Thoracic aorta (tissue), 2 donors: ENCODE measurements around the gene FAM53C. TPM values are rescaled to one million over a fixed set of nuclear protein-coding genes. Genes with fewer than 3 reads are reported as not detected.

Source experiments
- ATAC-seq: fragments of 150-250 bp; one replicate; pipeline ENCODE4 v1.8.0; 2017; ENCODE audit warnings: low read depth; ENCODE audit not compliant: insufficient number of reproducible peaks, low FRiP score
- DNase-seq: peaks from one replicate; pipeline ENCODE4 v3.0.0-alpha.2; 2020; ENCODE audit warnings: low spot score
- H3K27ac ChIP-seq, 2 donors: fragments of 200-600 bp; sonication (generic); 1 replicate in 1 of 2; 2 replicates in 1 of 2; pipeline ENCODE4 v1.5.1; 2016; ENCODE audit warnings: mild to moderate bottlenecking in 2 of 2, moderate library complexity in 2 of 2
- H3K27me3 ChIP-seq: fragments of 200-600 bp; sonication (generic); replicated peaks from 2 replicates; pipeline ENCODE4 v1.6.0; 2016; ENCODE audit warnings: mild to moderate bottlenecking; ENCODE audit not compliant: insufficient read depth
- H3K36me3 ChIP-seq: fragments of 200-600 bp; sonication (generic); one replicate; pipeline ENCODE4 v1.5.1; 2016
- H3K4me1 ChIP-seq, 2 donors: fragments of 200-600 bp; sonication (generic); 1 replicate in 1 of 2; 2 replicates in 1 of 2; pipeline versions ENCODE4 v1.5.1 to v1.6.0; 2016; ENCODE audit warnings: low read depth in 2 of 2, mild to moderate bottlenecking in 1 of 2; ENCODE audit not compliant: control insufficient read depth in 1 of 2
- H3K4me3 ChIP-seq: fragments of 200-600 bp; sonication (generic); 2 replicates; pipeline ENCODE4 v1.5.1; 2016; ENCODE audit warnings: mild to moderate bottlenecking
- H3K9me3 ChIP-seq: fragments of 200-600 bp; sonication (generic); 2 replicates; pipeline ENCODE4 v1.5.1; 2016
- total RNA-seq, 2 donors: library from RNA; depleted of rRNA; stranded (reverse); fragments of >200 nt; gene quantifications; one replicate each; pipeline versions ENCODE4 v1.1.0 to v1.2.3, GENCODE V29; 2016
- TF ChIP-seq, protein P1 (sequence below): fragments of 200-600 bp; sonication (generic); IDR thresholded peaks from one replicate; pipeline ENCODE4 v1.5.1; 2019; ENCODE audit warnings: antibody characterized with exemption

Gene FAM53C
- total RNA-seq, 2 donors from 2014 or later = 22.6 to 24.9 TPM

DNA sequence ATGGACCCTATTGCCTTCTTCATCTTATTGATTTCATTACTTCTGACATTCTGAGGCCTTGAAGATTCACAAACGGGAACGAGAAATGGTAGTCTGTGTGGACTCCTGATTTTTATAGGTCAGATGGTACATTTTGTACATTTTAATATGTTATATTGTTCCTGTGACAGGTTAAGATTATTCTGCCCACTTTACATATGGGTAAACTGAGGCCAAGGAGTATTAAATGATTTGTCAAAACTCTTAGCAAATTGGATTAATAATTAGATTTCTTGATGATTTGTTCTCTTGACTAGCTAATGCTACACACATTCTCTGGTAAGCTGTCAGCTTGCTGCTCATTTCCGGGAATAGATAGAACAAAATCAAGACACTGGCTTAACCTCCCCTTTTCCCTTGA lies 1.9 kb downstream of the FAM53C start:
- no peaks in the 10 kb centered on the region for H3K9me3 ChIP-seq
- no peaks in the 10 kb centered on the region for H3K27me3 ChIP-seq
- H3K4me1 ChIP-seq = peaks cover 10 to 18% of the 10 kb centered on the region in 2 donors
- H3K4me3 ChIP-seq = peak overlapping the region; percentile 89
- H3K36me3 ChIP-seq = peaks cover 10% of the 10 kb centered on the region
- H3K27ac ChIP-seq = no peak overlapping the region
- ATAC-seq (no peak), DNase-seq (no peak)
- TF ChIP-seq, protein P1, sequence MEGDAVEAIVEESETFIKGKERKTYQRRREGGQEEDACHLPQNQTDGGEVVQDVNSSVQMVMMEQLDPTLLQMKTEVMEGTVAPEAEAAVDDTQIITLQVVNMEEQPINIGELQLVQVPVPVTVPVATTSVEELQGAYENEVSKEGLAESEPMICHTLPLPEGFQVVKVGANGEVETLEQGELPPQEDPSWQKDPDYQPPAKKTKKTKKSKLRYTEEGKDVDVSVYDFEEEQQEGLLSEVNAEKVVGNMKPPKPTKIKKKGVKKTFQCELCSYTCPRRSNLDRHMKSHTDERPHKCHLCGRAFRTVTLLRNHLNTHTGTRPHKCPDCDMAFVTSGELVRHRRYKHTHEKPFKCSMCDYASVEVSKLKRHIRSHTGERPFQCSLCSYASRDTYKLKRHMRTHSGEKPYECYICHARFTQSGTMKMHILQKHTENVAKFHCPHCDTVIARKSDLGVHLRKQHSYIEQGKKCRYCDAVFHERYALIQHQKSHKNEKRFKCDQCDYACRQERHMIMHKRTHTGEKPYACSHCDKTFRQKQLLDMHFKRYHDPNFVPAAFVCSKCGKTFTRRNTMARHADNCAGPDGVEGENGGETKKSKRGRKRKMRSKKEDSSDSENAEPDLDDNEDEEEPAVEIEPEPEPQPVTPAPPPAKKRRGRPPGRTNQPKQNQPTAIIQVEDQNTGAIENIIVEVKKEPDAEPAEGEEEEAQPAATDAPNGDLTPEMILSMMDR = no peak

DNA sequence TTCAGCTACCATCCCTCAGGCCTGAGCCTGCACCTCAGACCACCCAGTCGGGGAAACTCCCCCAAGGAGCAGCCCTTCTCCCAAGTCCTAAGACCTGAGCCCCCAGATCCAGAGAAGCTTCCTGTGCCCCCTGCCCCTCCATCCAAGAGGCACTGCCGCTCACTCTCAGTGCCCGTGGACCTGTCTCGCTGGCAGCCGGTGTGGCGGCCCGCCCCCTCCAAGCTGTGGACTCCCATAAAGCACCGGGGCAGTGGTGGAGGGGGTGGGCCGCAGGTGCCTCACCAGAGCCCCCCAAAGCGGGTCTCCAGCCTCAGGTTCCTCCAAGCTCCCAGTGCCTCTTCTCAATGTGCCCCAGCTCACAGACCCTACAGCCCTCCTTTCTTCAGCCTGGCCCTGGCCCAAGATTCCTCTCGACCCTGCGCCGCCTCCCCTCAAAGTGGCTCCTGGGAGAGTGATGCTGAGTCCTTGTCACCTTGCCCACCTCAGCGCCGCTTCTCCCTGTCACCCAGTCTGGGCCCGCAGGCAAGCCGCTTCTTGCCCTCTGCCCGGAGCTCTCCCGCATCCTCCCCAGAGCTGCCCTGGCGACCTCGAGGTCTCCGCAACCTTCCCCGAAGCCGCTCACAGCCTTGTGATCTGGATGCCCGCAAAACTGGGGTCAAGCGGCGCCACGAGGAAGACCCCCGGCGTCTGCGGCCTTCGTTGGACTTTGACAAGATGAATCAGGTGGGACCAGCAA lies 7.0 kb downstream of the FAM53C start:
- peaks cover 15 to 20% of the 10 kb centered on the region in 2 donors for H3K4me1 ChIP-seq
- TF ChIP-seq, protein P1 = no peak
- no peak overlapping the region for H3K4me3 ChIP-seq
- H3K9me3 ChIP-seq = no peaks in the 10 kb centered on the region
- H3K27me3 ChIP-seq = no peaks in the 10 kb centered on the region
- H3K36me3 ChIP-seq = peaks cover 41% of the 10 kb centered on the region
- no peak overlapping the region for H3K27ac ChIP-seq
- ATAC-seq = no peak
- DNase-seq = no peak

DNA sequence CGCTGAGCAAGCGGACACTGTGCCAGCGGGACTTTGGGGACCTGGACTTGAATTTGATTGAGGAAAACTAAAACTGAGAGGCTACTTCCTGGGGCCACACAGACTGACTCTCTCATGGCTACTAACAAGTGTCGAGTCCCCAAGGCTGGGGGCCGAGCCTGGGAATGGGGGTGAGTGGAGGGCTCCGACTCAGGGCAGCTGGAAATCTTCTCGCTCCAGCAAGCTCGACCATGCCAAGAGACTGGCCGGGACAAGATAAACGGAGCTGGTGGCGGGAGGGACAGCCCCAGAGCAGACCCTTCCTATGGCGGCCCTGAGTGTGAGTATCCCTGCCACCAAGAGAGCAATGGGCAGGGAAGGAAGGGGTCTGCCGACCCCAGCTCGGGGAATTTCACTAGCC lies 8.8 kb downstream of the FAM53C start:
- ATAC-seq (no peak), DNase-seq (no peak)
- TF ChIP-seq, protein P1 = no peak
- no peaks in the 10 kb centered on the region for H3K9me3 ChIP-seq
- no peak overlapping the region for H3K27ac ChIP-seq
- no peaks in the 10 kb centered on the region for H3K27me3 ChIP-seq
- H3K36me3 ChIP-seq = peaks cover 41% of the 10 kb centered on the region
- H3K4me1 ChIP-seq = peaks cover 23 to 30% of the 10 kb centered on the region in 2 donors
- no peak overlapping the region for H3K4me3 ChIP-seq

DNA sequence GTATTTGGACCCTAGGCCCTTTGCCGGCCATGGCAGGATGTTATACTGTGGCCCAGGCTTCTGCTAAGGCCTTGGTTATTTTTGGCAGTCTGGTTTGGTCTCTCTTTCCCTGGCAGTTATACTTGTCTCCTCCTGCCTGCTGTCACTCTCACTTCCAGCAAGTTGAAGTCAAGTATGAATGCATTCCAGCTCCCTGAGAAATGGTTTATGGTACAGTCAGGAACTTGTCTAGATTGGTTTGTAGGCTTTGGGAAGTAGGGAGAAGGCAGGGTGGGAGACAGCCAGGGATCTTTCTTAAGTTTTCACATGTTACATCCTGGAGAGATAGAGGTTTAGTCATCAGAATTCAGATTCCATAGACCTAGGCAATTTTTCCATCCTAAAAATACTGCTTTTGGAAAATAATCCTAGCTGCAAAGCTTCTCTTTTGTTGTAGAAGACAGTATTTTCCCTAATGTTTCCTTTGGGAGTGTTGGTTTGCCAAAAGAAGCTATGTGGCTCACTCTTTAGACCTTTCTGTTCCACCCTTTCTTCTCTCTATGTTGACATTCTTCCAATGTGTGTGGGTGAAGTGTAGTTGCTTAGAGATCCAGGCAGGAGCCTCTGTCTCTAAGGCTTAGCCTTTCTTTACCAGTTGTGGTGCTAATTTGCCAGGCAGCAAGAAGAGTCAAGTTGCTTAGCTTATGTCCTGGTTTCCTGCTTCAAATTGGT lies 11.9 kb downstream of the FAM53C start:
- peaks cover 28 to 44% of the 10 kb centered on the region in 2 donors for H3K4me1 ChIP-seq
- TF ChIP-seq, protein P1 = no peak
- no peaks in the 10 kb centered on the region for H3K27me3 ChIP-seq
- DNase-seq = no peak
- H3K4me3 ChIP-seq = no peak overlapping the region
- H3K36me3 ChIP-seq = peaks cover 31% of the 10 kb centered on the region
- peak overlapping the region; percentile 32 to 92 for H3K27ac ChIP-seq
- H3K9me3 ChIP-seq = no peaks in the 10 kb centered on the region
- ATAC-seq = no peak

DNA sequence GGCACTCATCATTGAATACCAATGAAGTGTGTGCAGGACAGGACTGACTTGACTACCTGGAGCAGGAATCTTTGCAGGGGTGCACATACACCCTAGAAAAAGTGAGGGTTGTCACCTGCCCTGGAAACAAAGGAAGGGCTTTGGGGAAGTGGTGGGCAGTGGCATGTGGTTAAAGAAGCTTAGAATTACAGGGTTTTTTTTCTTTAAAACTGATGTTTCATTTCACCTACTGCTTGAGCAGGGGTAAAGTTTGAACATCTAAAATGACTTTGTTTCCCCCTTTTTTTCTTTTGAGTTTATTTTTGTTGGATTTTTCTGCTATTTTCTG lies 12.5 kb downstream of the FAM53C start:
- peaks cover 31 to 49% of the 10 kb centered on the region in 2 donors for H3K4me1 ChIP-seq
- no peaks in the 10 kb centered on the region for H3K9me3 ChIP-seq
- DNase-seq (no peak), ATAC-seq (no peak)
- peaks cover 26% of the 10 kb centered on the region for H3K36me3 ChIP-seq
- H3K4me3 ChIP-seq = no peak overlapping the region
- H3K27me3 ChIP-seq = no peaks in the 10 kb centered on the region
- peak overlapping the region in 1 of 2 donors; percentile 92 for H3K27ac ChIP-seq
- TF ChIP-seq, protein P1 = no peak
